ENCODE measurements around the gene IQCF6.

DNA sequence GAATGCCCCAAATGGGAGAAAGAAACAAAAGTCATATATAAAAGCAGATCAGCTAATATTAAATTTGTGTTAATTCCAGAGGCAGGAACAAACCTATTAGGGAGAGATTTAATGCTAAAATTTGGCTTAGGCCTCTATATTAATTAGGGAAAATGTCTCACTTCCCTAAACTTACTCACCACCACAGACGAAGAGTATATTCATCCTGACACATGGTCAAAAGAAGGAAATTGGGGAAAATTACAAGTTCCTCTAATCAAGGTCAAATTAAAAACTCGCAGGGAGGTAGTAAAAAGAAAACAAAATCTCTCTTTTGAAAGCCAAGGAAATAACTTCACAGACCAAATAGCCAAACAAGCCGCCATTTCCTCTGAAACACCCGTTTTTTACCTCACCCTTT is 39.9 kb downstream of the IQCF6 start:
- TF ChIP-seq POLR2A (IDR thresholded peaks at IDR 0.05) (no peak), CTCF (IDR thresholded peaks at IDR 0.05) (no peak)

Measured in Peyer's patch (tissue), 4 donors.